Aorta (tissue), 5 donors: ENCODE results near the gene CFHR4. TPM values are rescaled to one million over a fixed set of nuclear protein-coding genes. Genes with fewer than 3 reads are reported as not detected.
"Not testable (repeated sequence)": the region's sequence is repeated elsewhere in the genome, so short reads cannot be mapped to it uniquely, and the experiment has no call there.

ENCODE experiments used
- ATAC-seq: fragments of 200-7000 bp; cut with Tn5 transposase; one replicate; pipeline ENCODE4 v1.9.1; 2022; ENCODE audit warnings: moderate library complexity; ENCODE audit not compliant: low FRiP score
- DNase-seq, 2 donors: peaks; one replicate each; pipeline ENCODE4 v3.0.0-alpha.2; 2020
- H3K27ac ChIP-seq, 2 donors: one replicate each; pipeline ENCODE4 v1.5.1; 2013; ENCODE audit warnings: low read length in 2 of 2, mild to moderate bottlenecking in 2 of 2, moderate library complexity in 2 of 2, control low read depth in 1 of 2, inconsistent platforms in 1 of 2, low read depth in 1 of 2
- H3K27me3 ChIP-seq, 2 donors: one replicate each; pipeline ENCODE4 v1.6.1; 2013; ENCODE audit warnings: control low read depth in 1 of 2, low read length in 1 of 2, mild to moderate bottlenecking in 1 of 2, moderate library complexity in 1 of 2; ENCODE audit not compliant: insufficient read depth in 2 of 2, control insufficient read depth in 1 of 2
- H3K36me3 ChIP-seq, 2 donors: one replicate each; pipeline ENCODE4 v1.6.1; 2013; ENCODE audit warnings: control low read depth in 1 of 2, low read length in 1 of 2, mild to moderate bottlenecking in 1 of 2; ENCODE audit not compliant: insufficient read depth in 2 of 2, control insufficient read depth in 1 of 2
- H3K4me1 ChIP-seq, 2 donors: one replicate each; pipeline ENCODE4 v1.6.1; 2013; ENCODE audit warnings: low read length in 2 of 2, control low read depth in 1 of 2, mild to moderate bottlenecking in 1 of 2, moderate library complexity in 1 of 2; ENCODE audit not compliant: insufficient read depth in 2 of 2, control insufficient read depth in 1 of 2
- H3K4me3 ChIP-seq, 2 donors: one replicate each; pipeline ENCODE4 v1.5.1; 2013; ENCODE audit warnings: low read length in 2 of 2, control low read depth in 1 of 2, mild to moderate bottlenecking in 1 of 2
- H3K9me3 ChIP-seq: one replicate; pipeline ENCODE4 v1.6.1; 2013; ENCODE audit warnings: mild to moderate bottlenecking, low read length; ENCODE audit not compliant: control insufficient read depth
- WGBS, 2 donors: extraction: QIAGEN DNeasy Blood & Tissue Kit; methylation state at CpG; one replicate each; pipeline ENCODE4 v1.1.7; 2013; 5-methylcytosine and 5-hydroxymethylcytosine counted together
- intact Hi-C, 2 donors: fragments of 100-400 bp; cut with DNase I; formaldehyde crosslinking; loops; one replicate each; pipeline versions ENCODE4 v1.14.2 to v1.15.0; 2022
- long read RNA-seq, 2 donors: library from polyadenylated mRNA; unstranded; transcript quantifications; one replicate each; pipeline ENCODE4 v2.0.0, GENCODE V29; 2020 to 2021
- polyA plus RNA-seq, 2 donors: library from polyadenylated mRNA; stranded (reverse); fragments of 200-250 nt; gene quantifications; one replicate each; pipeline ENCODE4 v1.2.3, GENCODE V29; 2013
- total RNA-seq, 2 donors: library from RNA; stranded (reverse); fragmentation: NEBNext Ultra II Directional; extraction: Animal tissue kit (Norgen Biotek cat#: 25700); gene quantifications; one replicate each; pipeline ENCODE4 v1.2.1, GENCODE V29; 2021
- donor health status: healthy with polysubstance abuse.
- donor health status: Bipolar disorder and iron deficiency.
- donor health status: DM: no; HTN: no; CAD: no.
- donor health status: DM: no; HTN: no; CAD: no.
- donor health status: DM: yes; HTN: yes; CAD: no.

CFHR4 gene
- total RNA-seq (not detected), polyA plus RNA-seq (not detected)
- long read RNA-seq, donor 1: 0 reads
- long read RNA-seq, donor 2: 0 reads

DNA sequence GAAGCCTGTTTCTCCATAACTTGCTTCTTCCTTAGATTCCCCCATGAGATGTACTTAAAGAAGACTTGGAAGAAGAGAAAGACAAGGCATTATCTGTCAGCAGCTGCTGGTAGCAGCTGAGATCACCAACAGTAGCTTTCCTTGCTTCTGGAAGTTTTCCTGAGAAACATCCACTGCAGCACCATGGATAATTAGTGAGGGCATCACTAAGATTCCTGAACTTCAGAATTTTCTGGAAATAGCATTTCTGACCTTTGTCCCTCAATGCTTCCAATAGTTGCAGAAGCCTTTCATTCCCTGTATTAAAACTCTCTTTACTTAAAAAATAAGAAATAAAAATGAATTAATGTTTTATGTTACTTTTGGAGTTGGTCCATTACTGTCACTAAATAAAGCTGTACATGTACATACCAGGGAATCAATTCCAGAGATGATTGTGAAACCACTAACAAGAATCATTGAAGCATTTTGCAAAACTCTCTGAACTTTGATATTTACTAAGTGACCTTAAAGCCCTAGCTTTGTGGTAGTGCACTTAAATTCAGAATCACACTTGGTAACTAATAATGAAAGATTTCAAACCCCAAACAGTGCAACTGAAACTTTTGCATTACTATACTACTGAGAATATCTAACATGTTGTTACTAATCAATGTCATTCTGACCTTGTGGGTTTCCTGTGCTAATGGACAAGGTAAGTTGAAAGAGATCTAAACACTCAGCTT, at the start of gene CFHR4:
Gene CFHR4, plus strand, starts transcription at position 538 of the 725 bp plus-strand sequence. Its CDS starts 99 bp downstream, at position 637.
- no peaks in the 10 kb centered on the region for H3K4me1 ChIP-seq
- no peak within 1 kb of the TSS for H3K4me3 ChIP-seq
- DNase-seq (no peak), ATAC-seq (no peak)
- H3K27ac ChIP-seq: no peak within 1 kb of the TSS
- H3K36me3 ChIP-seq: no peaks in the 10 kb centered on the region
- H3K27me3 ChIP-seq: no peaks in the 10 kb centered on the region
- intact Hi-C loops: no loop called here
- H3K9me3 ChIP-seq: no peaks in the 10 kb centered on the region

DNA sequence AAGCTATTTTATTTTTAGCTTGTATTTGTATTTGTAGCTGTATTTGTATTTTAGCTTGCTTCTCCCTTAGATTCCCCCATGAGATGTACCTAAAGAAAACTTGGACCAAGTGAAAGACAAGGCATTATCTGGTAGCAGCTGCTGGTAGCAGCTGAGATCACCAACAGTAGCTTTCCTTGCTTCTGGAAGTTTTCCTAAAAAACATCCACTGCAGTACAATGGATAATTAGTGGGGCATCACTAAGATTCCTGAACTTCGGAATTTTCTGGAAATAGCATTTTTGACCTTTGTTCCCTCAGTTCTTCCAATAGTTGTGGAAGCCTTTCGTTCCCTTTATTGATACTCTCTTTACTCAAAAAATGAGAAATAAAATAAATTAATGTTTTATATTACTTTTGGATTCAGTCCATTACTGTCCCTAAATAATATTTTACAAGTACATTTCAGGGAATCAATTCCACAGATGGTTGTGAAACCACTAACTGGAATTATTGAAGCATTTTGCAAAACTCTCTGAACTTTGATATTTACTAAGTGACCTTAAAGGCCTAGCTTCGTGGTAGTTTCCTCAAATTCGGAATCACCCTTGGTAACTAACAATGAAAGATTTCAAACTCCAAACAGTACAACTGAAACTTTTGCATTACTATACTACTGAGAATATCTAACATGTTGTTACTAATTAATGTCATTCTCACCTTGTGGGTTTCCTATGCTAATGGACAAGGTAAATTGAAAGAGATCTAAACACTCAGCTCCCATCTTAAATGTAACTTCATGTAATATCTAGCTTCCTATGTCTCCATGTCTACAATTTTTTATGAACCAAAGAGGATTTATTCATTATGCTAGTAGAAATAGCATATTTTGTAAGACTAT, 38.0 kb upstream of the CFHR4 start:
- 80 to 84% methylated on average over 2 to 4 of the region's 4 CpGs for WGBS, 2 donors
- intact Hi-C loops: not testable (repeated sequence)

DNA sequence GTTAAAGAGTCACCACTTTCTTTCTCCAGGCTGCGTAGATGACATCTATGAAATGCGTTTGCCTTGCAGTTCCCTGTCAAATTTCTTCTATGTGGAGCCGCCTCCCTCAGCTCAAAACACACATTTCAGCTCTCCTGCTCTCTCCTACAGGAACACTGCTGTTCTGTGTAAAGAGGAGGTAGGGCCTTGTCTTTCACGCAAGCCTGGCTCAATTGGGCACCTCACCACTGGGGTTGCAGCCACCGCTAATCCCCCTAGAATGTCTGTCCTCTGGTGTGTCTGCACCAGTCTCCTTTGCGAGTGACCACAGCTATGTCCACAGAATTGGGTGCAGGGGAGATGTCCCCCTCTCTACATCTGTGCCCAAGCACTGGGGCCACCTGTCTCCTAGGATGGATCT, 31.8 kb upstream of the CFHR4 start:
- intact Hi-C loops: no loop called here
- 76 to 80% methylated on average over 6 of the region's 6 CpGs for WGBS, 2 donors
- Histone ChIP-seq H3K27me3 (no peaks in the 10 kb centered on the region), H3K4me3 (no peak overlapping the region), H3K27ac (no peak overlapping the region), H3K9me3 (no peaks in the 10 kb centered on the region), H3K4me1 (no peaks in the 10 kb centered on the region), H3K36me3 (no peaks in the 10 kb centered on the region)
- ATAC-seq: no peak
- no peak for DNase-seq

More for the DNA sequence above, 38.0 kb upstream of the CFHR4 start:
- H3K9me3 ChIP-seq, H3K4me1 ChIP-seq, DNase-seq, H3K27ac ChIP-seq, H3K4me3 ChIP-seq, H3K27me3 ChIP-seq, ATAC-seq, H3K36me3 ChIP-seq: not testable (repeated sequence)

DNA sequence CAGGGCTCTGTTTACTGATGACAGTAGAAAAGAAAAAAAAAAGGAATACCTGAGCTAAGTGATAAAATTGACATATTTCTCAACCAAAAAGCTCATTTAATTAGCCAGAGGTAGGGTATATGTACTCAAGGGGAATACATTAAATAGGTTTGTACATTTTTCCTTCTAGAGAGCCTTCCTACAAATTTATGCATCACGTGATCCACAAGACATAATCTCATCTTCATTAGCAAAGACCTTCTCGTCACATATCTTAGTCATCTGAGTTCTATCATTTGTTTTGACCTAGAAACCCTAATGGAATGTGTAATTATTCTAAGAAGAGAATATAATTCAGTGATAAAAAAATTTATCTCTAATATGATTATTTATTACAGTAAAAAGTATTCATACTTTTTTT, 30.7 kb upstream of the CFHR4 start:
- H3K36me3 ChIP-seq: no peaks in the 10 kb centered on the region
- no peaks in the 10 kb centered on the region for H3K27me3 ChIP-seq
- 84 to 96% methylated on average over 2 of the region's 2 CpGs for WGBS, 2 donors
- no peak overlapping the region for H3K27ac ChIP-seq
- no peaks in the 10 kb centered on the region for H3K4me1 ChIP-seq
- H3K4me3 ChIP-seq: no peak overlapping the region
- intact Hi-C loops: no loop called here
- ATAC-seq: no peak
- no peaks in the 10 kb centered on the region for H3K9me3 ChIP-seq
- no peak for DNase-seq

DNA sequence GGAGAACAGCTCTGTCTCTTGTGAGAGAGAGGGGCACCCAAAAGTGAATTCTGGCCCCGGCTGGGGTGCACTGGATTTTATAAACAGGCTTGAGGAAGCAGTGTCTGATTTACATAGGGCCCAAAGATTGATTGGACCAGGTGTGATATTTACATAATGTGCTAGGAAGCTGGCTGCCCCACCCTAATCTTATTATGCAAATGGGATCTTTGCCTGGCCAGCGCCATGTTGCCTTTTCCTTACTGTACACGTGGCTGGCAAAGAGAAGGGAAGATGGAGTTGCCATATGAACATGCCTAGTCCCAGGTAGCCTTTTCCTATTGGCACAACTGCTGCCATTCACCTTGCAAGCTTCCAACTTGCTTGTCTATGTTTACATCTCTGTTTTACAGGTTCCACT, 29.0 kb upstream of the CFHR4 start:
- DNase-seq (no peak), ATAC-seq (no peak)
- intact Hi-C loops: no loop called here
- Histone ChIP-seq H3K27me3 (no peaks in the 10 kb centered on the region), H3K27ac (no peak overlapping the region), H3K4me3 (no peak overlapping the region), H3K36me3 (no peaks in the 10 kb centered on the region), H3K9me3 (no peaks in the 10 kb centered on the region), H3K4me1 (no peaks in the 10 kb centered on the region)
- 75 to 85% methylated on average over 3 of the region's 3 CpGs for WGBS, 2 donors

DNA sequence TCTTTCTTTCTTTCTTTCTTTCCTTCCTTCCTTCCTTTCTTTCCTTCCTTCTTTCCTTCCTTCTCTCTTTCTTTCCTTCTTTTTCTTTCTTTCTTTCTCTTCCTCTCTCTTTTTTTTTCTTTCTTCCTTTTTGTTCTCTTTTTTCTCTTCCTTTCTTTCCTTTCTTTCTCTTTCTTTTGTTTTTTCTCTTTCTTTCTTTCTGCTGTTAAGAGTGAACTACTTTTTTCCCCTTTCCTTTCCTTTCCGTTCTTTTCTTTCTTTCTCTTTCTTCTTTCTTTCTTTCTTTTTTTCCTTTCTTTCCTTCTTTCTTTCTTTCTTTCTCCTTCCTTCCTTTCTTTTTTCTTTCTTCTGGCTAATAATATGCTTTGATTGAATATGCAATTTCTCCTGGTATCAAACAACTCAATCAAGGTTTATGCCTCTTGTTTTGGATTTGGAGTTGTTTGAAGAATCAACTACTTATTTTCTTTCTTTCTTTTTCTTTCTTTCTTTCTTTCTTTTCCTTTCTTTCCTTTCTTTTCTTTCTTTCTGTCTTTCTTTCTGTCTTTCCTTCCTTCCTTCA, 27.4 kb upstream of the CFHR4 start:
- WGBS, 2 donors: 91 to 93% methylated on average over 1 of the region's 1 CpG
- no peaks in the 10 kb centered on the region for H3K27me3 ChIP-seq
- H3K9me3 ChIP-seq: no peaks in the 10 kb centered on the region
- no peaks in the 10 kb centered on the region for H3K4me1 ChIP-seq
- H3K27ac ChIP-seq: no peak overlapping the region
- no peaks in the 10 kb centered on the region for H3K36me3 ChIP-seq
- DNase-seq (no peak), ATAC-seq (no peak)
- H3K4me3 ChIP-seq: no peak overlapping the region
- intact Hi-C loops: no loop called here

DNA sequence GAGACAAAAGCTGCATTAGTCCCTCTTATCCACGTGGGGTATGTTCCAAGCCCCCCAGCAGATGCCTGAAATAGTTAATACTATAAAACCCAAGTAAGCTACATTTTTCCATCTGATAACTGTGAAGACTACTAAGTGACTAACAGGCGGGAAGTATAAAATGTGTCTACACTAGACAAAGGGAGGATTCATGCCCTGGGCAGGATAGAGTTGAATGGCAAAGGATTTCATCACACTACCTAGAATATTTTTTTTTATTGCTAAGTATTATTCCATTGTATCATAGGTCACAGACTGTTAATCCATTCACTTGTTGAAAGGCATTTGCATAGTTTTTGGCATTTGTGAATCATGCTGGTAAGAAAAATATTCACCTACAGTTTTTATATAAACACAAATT, 26.4 kb upstream of the CFHR4 start:
- no peaks in the 10 kb centered on the region for H3K27me3 ChIP-seq
- no peak overlapping the region for H3K4me3 ChIP-seq
- no peaks in the 10 kb centered on the region for H3K4me1 ChIP-seq
- ATAC-seq: no peak
- WGBS, 2 donors: 59 to 64% methylated on average over 2 of the region's 2 CpGs
- DNase-seq: no peak
- H3K9me3 ChIP-seq: no peaks in the 10 kb centered on the region
- H3K36me3 ChIP-seq: no peaks in the 10 kb centered on the region
- H3K27ac ChIP-seq: no peak overlapping the region
- intact Hi-C loops: no loop called here

DNA sequence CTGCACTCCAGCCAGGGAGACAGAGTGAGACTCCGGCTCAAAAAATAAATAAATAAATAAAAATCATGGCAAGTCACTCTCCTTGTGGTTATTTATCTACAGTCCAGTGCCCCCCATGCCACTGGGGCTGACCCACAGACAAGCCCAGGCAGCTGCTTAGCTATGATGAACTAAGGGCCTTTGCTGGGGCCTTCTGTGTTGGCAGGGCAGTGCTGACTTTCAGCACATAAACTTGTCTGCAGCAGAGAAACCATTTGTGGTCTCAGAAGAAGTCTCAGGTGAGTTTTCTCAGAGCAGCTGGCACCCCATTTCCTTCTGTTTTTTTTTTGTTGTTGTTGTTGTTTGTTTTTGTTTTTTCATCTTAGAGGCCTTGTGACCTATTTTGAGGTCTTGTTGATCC, 20.9 kb upstream of the CFHR4 start:
- H3K27ac ChIP-seq: no peak overlapping the region
- H3K9me3 ChIP-seq: peaks cover 4% of the 10 kb centered on the region
- no peaks in the 10 kb centered on the region for H3K4me1 ChIP-seq
- H3K4me3 ChIP-seq: no peak overlapping the region
- DNase-seq (no peak), ATAC-seq (no peak)
- no peaks in the 10 kb centered on the region for H3K36me3 ChIP-seq
- H3K27me3 ChIP-seq: no peaks in the 10 kb centered on the region
- intact Hi-C loops: no loop called here
- WGBS, 2 donors: 81 to 95% methylated on average over 1 of the region's 1 CpG
